Right lobe of liver (tissue), 6 donors: ENCODE measurements around the gene FSTL3. TPM values are rescaled to one million over a fixed set of nuclear protein-coding genes. Genes with fewer than 3 reads are reported as not detected.

Source experiments
- ATAC-seq, 4 donors: fragments of 200-7000 bp; cut with Tn5 transposase; one replicate each; pipeline ENCODE4 v1.9.1; 2020; ENCODE audit warnings: mild to moderate bottlenecking in 4 of 4, moderate library complexity in 4 of 4
- DNase-seq, 3 donors: peaks; one replicate each; pipeline ENCODE4 v3.0.0-alpha.2; 2020
- H3K27ac ChIP-seq, 3 donors: fragments of 200-600 bp; one replicate each; pipeline ENCODE4 v1.8.0; 2022
- H3K27me3 ChIP-seq, 2 donors: fragments of 200-600 bp; one replicate each; pipeline ENCODE4 v1.8.0; 2022
- H3K36me3 ChIP-seq, 4 donors: fragments of 200-600 bp; sonication (generic) in 1 of 4; one replicate each; pipeline versions ENCODE4 v1.5.1 to v1.8.0; 2017 to 2022; ENCODE audit warnings: control low read depth in 1 of 4
- H3K4me1 ChIP-seq, 4 donors: fragments of 200-600 bp; sonication (generic) in 1 of 4; one replicate each; pipeline versions ENCODE4 v1.5.1 to v1.8.0; 2017 to 2022; ENCODE audit warnings: control low read depth in 1 of 4
- H3K4me3 ChIP-seq, 3 donors: fragments of 200-600 bp; one replicate each; pipeline ENCODE4 v1.8.0; 2022
- H3K9me3 ChIP-seq, 4 donors: fragments of 200-600 bp; sonication (generic) in 1 of 4; one replicate each; pipeline versions ENCODE4 v1.5.1 to v1.8.0; 2017 to 2022; ENCODE audit warnings: control low read depth in 1 of 4
- CTCF ChIP-seq, 4 donors: fragments of 200-600 bp in 3 of 4; fragments of 450-650 bp in 1 of 4; IDR thresholded peaks; one replicate each; pipeline versions ENCODE4 v1.5.1 to v1.8.0; 2016 to 2022; ENCODE audit warnings: antibody characterized with exemption in 4 of 4, mild to moderate bottlenecking in 2 of 4
- POLR2A ChIP-seq: fragments of 450-650 bp; IDR thresholded peaks from one replicate; pipeline ENCODE4 v1.6.1; 2017; ENCODE audit warnings: antibody characterized with exemption, mild to moderate bottlenecking
- WGBS: methylation state at CpG from one replicate; pipeline ENCODE4 v1.1.6; 2018; ENCODE audit warnings: low coverage, low lambda C conversion rate; ENCODE audit not compliant: insufficient coverage; ENCODE audit errors: missing lambda C conversion rate; 5-methylcytosine and 5-hydroxymethylcytosine counted together
- intact Hi-C, 2 donors: fragments of 100-400 bp; cut with DNase I; formaldehyde crosslinking; loops; one replicate each; pipeline versions ENCODE4 v1.11.2 to v1.14.1; 2022
- total RNA-seq, 6 experiments: library from RNA; depleted of rRNA in 2 of 6; stranded (reverse); fragments of >200 nt in 2 of 6; fragmentation: NEBNext Ultra II Directional in 3 of 6; extraction: Animal tissue kit (Norgen Biotek cat#: 25700) in 3 of 6; gene quantifications; one replicate each; pipeline versions ENCODE4 v1.1.0 to v1.2.4, GENCODE V29; 2016 to 2023
- donor health status: DM: no; HTN: yes; CAD: no.
- donor health status: DM: no; HTN: no; CAD: no.
- donor health status: DM: no; HTN: no; CAD: no.
- donor health status: DM: no; HTN: yes; CAD: no.
- donor health status: DM: no; HTN: yes; CAD: no.

The FSTL3 gene
- total RNA-seq, 6 experiments from 2014 or later: 4.2 to 18.7 (median 10.4) TPM

GRCh38 chr19:681029-682019, 5.1 kb downstream of the FSTL3 start:
- peak overlapping the region in 1 of 3 donors; percentile 48 for H3K27ac ChIP-seq
- no peaks in the 10 kb centered on the region for H3K27me3 ChIP-seq
- H3K4me3 ChIP-seq: peak overlapping the region in 2 of 3 donors; percentile 34 to 83
- H3K9me3 ChIP-seq: no peaks in the 10 kb centered on the region
- DNase-seq: peak in 2 of 3 donors; percentile 93 to 95
- ATAC-seq: no peak
- no peaks in the 10 kb centered on the region for H3K36me3 ChIP-seq
- no peak for TF ChIP-seq CTCF (IDR thresholded peaks at IDR 0.05)
- no peak for TF ChIP-seq POLR2A
- intact Hi-C loops: no loop called here
- H3K4me1 ChIP-seq: peaks cover 0 to 11% (median 0%) of the 10 kb centered on the region in 4 donors
- 3% methylated on average over 6 of the region's 54 CpGs for WGBS

DNA sequence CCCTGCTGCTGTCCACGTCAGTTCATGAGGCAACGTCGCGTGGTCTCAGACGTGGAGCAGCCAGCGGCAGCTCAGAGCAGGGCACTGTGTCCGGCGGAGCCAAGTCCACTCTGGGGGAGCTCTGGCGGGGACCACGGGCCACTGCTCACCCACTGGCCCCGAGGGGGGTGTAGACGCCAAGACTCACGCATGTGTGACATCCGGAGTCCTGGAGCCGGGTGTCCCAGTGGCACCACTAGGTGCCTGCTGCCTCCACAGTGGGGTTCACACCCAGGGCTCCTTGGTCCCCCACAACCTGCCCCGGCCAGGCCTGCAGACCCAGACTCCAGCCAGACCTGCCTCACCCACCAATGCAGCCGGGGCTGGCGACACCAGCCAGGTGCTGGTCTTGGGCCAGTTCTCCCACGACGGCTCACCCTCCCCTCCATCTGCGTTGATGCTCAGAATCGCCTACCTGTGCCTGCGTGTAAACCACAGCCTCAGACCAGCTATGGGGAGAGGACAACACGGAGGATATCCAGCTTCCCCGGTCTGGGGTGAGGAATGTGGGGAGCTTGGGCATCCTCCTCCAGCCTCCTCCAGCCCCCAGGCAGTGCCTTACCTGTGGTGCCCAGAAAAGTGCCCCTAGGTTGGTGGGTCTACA, 6.6 kb downstream of the FSTL3 start:
- H3K27me3 ChIP-seq: no peaks in the 10 kb centered on the region
- no peak overlapping the region for H3K4me3 ChIP-seq
- ATAC-seq (no peak), DNase-seq (no peak)
- H3K36me3 ChIP-seq: no peaks in the 10 kb centered on the region
- intact Hi-C loops: no loop called here
- TF ChIP-seq POLR2A (no peak), CTCF (IDR thresholded peaks at IDR 0.05) (no peak)
- no peaks in the 10 kb centered on the region for H3K9me3 ChIP-seq
- WGBS: no CpG with 5 or more reads among the region's 25 CpGs
- peaks cover 0 to 7% (median 0%) of the 10 kb centered on the region in 4 donors for H3K4me1 ChIP-seq
- H3K27ac ChIP-seq: no peak overlapping the region

GRCh38 chr19:685454-685931, 9.3 kb downstream of the FSTL3 start:
- Histone ChIP-seq H3K27ac (no peak overlapping the region), H3K36me3 (no peaks in the 10 kb centered on the region), H3K9me3 (no peaks in the 10 kb centered on the region), H3K27me3 (no peaks in the 10 kb centered on the region), H3K4me3 (no peak overlapping the region), H3K4me1 (no peaks in the 10 kb centered on the region)
- no peak for ATAC-seq
- TF ChIP-seq POLR2A (no peak), CTCF (IDR thresholded peaks at IDR 0.05) (no peak)
- WGBS: 0% methylated on average over 1 of the region's 31 CpGs
- intact Hi-C loops: no loop called here
- no peak for DNase-seq

DNA sequence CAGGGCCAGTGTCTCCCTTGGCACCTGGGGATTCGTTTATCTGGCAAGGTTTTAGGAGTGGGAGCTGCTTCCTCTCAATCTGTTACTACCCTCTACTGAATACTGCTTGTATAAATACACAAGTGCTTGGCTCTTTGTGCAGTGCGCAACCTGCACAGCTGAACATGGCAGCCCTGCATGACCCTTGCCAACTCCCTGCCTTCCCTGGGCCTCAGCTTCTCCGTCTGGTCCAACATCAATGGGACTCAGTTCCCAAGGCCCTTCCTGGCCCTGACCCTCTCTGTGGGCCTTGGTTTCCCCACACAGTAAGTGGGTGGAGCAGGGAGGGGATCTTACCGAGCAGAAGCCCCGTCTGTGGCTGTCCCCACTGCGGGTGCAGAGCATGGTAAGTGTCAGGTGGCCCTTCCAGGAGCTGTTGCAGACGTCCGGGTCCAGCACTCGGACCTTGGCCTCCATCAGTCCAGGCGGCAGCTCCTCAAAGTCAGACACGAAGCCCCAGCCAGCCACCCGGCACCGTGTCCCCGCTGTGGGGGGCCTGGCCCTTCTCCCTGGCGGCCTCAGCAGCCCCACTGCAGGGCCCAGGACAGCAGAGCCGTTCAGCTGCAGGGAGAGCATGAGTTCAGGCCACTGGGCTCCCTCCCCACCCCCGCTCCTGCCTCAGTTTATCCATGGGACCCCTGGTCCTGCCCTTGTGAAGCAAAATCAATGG, 10.6 kb downstream of the FSTL3 start:
- WGBS: 48% methylated on average over 6 of the region's 17 CpGs
- Histone ChIP-seq H3K9me3 (no peaks in the 10 kb centered on the region), H3K27ac (no peak overlapping the region), H3K36me3 (no peaks in the 10 kb centered on the region), H3K27me3 (no peaks in the 10 kb centered on the region), H3K4me3 (no peak overlapping the region), H3K4me1 (no peaks in the 10 kb centered on the region)
- TF ChIP-seq POLR2A (no peak), CTCF (IDR thresholded peaks at IDR 0.05) (no peak)
- no peak for ATAC-seq
- intact Hi-C loops: no loop called here
- no peak for DNase-seq
